GM21390 (cell line): Measurements from ENCODE around the gene CAST.
A peak's percentile ranks its signal among the peaks of the same experiment; 100 is the strongest.

Source experiments
- ATAC-seq: cut with Tn5 transposase; IDR thresholded peaks from one replicate; pipeline ENCODE4 v1.9.1; 2021; ENCODE audit not compliant: unreplicated experiment

CAST gene

GRCh38 chr5:96809921-96810320 is 147.7 kb downstream of the CAST start:
- no peak for ATAC-seq

DNA sequence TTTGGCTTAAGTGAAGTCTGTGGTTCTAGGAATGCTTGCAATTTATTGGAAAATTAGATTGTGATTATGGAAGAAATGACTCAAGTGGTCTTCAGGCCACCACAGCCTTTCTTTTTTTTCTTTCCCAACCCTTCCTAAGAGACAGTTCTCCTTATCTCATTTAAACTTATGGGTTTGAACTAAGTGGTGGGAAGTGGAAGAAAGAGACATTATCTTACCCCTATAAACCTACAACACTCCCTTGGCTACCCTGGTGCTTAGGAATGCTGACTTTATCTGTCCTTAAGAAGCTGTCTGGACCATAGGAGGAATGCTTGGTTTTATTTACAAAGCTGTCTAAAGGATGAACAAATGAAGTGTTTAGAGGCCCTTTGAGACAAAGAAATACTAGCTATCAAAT is 150.7 kb downstream of the CAST start:
- no peak for ATAC-seq

DNA sequence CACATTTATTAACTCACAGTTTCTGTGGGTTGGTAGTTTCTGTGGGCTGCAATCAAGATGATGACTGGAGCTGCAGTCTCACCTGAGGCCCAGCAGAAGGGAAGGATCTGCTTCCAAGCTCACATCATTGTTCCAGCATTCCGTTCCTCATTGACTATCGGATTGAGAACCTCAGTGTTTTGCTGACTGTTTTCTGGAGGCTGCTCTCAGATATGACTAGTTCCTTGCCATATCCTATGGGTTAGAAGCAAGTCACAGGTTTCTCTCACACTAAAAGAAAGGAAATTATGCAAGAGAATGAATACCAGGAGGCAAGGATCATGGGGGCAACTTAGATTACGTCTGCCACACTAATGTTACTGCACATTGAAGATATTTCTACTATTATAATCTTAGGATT is 151.9 kb downstream of the CAST start:
- ATAC-seq, result no peak

- peak; percentile 77 for ATAC-seq
Measured at GRCh38 chr5:96816411-96816939, 154.3 kb downstream of the CAST start.

GRCh38 chr5:96816991-96817390 is 154.8 kb downstream of the CAST start:
- ATAC-seq, result peak; percentile 37

- no peak for ATAC-seq
Measured at GRCh38 chr5:96817506-96817905, 155.3 kb downstream of the CAST start.

GRCh38 chr5:96818125-96818788 is 156.1 kb downstream of the CAST start:
- ATAC-seq, result no peak

DNA sequence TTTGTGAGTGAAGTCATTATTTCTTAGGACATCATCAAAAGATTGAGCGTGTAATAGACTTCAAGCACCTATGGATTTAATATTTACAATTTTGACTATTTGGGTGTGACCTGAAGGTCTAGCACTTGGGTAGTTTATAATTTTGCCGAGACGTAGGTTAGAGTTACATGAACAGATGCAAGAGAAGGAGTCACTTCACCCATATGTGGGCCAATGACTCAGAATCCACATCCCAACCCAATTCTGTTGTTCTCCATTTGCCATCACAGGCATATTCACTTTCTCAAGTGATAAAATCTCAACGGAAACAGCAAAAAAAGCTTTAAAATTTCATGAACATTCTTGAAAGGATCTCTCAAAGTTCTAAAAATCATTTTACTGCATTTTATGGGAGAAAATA is 157.6 kb downstream of the CAST start:
- ATAC-seq, result no peak

DNA sequence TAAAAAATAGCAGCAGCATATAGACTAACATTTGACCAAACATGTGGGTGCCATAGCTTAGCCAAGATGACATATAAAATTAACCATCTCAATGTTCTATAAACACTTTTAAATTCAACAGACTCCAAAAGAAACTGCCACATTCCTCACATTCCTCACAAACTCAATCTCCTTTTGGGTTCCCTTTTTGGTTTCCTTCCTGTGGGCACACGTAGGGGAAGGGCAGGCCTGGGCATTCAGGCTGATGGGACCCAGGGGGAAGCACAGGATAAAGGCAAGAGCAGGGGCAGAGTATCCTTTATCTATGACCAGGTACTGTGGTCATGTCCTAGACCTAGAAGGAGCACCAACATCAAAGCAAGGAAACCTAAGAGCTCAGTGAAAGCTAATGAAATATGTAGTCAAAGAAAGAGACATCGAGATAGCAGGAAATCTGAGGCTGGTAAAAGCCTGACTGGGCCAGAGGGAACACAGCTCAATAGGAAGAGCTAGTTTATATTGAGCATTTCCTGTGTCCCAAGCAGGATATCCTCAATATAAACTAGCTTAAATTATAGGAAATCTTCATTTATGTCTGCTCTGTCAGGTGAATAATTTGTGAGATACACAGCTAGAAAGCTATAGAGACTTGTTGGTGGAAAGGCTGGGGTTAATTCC is 159.2 kb downstream of the CAST start:
- ATAC-seq, result no peak

DNA sequence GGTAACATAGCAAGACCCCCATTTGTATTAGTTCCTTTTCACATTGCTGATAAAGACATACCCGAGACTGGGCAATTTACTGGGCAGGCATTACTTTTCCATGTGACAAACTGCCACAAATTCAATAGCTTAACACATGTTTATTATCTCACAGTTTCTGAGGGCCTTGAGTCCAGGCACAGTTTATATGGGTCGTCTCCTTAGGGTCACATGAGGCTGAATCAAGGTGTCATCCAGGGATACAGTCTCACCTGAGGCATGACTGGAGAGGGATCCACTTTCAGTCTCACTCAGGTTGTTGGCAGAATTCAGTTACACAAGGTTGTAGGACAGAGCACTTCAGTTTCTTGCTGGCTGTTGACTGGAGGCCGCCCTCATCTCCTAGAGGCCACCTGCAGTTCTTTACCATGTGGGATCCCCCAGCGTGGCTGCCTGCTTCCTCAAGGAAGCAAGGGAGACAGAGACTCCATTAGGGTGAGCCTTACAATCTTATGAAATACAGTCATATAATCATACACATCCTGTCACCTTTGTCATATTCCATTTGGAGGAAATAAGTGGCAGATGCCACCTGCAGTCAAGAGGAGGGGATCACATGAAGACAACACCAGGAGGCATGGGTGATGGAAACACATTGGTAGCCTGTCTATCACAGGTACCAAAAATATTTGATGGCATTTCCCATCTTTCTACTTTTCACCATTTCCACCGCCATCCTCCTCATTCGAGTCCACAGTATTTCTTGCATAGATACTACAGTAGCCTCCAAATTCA is 160.7 kb downstream of the CAST start:
- ATAC-seq, result no peak

DNA sequence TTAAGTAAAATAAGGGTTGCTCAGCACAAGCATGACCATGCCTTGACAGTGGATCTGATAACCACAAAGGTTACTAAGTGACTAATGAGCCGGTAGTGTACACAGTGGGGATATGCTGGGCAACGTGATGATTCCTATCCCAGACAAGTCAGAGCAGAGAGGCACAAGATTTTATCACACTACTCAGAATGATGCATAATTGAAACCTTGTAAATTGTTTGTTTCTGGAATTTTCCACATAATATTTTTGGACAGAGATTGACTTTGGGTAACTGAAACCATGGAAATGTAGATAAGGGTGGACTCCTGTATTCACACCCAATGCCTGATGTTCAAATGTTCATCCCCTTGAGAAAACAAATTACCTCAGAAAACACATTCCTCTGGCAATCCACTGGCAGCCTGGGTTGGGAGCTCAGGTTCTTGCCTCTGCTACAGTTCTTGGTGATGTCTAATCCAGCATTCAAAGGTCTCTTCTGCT is 161.8 kb downstream of the CAST start:
- no peak for ATAC-seq
